ENCODE results near the gene GPR37L1. TPM values are rescaled to one million over a fixed set of nuclear protein-coding genes. Genes with fewer than 3 reads are reported as not detected.

Gene GPR37L1
- polyA plus RNA-seq, 1 donor from 2014 or later, result not detected

DNA sequence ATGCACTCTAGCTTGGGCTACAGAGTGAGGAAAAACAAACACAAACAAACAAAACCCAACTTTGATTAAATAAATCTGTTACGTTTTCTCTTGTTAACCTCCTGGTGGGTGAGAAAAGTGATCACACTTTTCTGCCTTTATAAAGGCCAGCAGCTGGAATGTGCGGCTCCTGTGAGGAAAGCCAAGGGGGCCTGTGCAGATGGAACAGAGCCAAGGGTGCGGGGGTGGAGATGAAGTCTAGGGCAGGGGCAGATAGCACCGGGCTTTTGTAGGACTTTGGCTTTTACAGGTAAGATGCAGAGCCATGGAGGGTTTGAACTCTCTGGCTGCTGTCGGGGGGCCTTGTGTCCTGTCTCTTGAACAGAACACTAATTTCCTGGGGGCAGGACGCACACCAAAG lies 40.7 kb upstream of the GPR37L1 start:
- no peaks in the 10 kb centered on the region for H3K79me2 ChIP-seq (replicated peaks; ENCODE audit: insufficient read depth, low read length)
- H3K9me3 ChIP-seq (ENCODE audit: low read length), result no peaks in the 10 kb centered on the region
- no peak overlapping the region for H3K4me3 ChIP-seq (ENCODE audit: low read length)
- H2AFZ ChIP-seq (ENCODE audit: low read depth, low read length), result no peak overlapping the region
- H3F3A ChIP-seq (ENCODE audit: insufficient read depth, low read length, poor library complexity, severe bottlenecking), result no peaks in the 10 kb centered on the region
- no peaks in the 10 kb centered on the region for H3K9me2 ChIP-seq (ENCODE audit: insufficient read depth, low read length)
- no peak overlapping the region for H3K4me2 ChIP-seq (ENCODE audit: low read length)
- H3K36me3 ChIP-seq (ENCODE audit: insufficient read depth, low read length), result no peaks in the 10 kb centered on the region
- TF ChIP-seq SMC3 (conservative IDR thresholded peaks at IDR 0.05; ENCODE audit: poor library complexity), result no peak
- no peak for TF ChIP-seq TAF1 (IDR thresholded peaks at IDR 0.05; ENCODE audit: low read depth)
- no peak for TF ChIP-seq POLR2AphosphoS5 (IDR thresholded peaks at IDR 0.05)
- no peak for TF ChIP-seq EP300 (conservative IDR thresholded peaks at IDR 0.05; ENCODE audit: poor library complexity, severe bottlenecking)
- TF ChIP-seq, protein P1, sequence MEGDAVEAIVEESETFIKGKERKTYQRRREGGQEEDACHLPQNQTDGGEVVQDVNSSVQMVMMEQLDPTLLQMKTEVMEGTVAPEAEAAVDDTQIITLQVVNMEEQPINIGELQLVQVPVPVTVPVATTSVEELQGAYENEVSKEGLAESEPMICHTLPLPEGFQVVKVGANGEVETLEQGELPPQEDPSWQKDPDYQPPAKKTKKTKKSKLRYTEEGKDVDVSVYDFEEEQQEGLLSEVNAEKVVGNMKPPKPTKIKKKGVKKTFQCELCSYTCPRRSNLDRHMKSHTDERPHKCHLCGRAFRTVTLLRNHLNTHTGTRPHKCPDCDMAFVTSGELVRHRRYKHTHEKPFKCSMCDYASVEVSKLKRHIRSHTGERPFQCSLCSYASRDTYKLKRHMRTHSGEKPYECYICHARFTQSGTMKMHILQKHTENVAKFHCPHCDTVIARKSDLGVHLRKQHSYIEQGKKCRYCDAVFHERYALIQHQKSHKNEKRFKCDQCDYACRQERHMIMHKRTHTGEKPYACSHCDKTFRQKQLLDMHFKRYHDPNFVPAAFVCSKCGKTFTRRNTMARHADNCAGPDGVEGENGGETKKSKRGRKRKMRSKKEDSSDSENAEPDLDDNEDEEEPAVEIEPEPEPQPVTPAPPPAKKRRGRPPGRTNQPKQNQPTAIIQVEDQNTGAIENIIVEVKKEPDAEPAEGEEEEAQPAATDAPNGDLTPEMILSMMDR (IDR thresholded peaks at IDR 0.05; ENCODE audit: poor library complexity, severe bottlenecking), result no peak
- TF ChIP-seq, protein P2, sequence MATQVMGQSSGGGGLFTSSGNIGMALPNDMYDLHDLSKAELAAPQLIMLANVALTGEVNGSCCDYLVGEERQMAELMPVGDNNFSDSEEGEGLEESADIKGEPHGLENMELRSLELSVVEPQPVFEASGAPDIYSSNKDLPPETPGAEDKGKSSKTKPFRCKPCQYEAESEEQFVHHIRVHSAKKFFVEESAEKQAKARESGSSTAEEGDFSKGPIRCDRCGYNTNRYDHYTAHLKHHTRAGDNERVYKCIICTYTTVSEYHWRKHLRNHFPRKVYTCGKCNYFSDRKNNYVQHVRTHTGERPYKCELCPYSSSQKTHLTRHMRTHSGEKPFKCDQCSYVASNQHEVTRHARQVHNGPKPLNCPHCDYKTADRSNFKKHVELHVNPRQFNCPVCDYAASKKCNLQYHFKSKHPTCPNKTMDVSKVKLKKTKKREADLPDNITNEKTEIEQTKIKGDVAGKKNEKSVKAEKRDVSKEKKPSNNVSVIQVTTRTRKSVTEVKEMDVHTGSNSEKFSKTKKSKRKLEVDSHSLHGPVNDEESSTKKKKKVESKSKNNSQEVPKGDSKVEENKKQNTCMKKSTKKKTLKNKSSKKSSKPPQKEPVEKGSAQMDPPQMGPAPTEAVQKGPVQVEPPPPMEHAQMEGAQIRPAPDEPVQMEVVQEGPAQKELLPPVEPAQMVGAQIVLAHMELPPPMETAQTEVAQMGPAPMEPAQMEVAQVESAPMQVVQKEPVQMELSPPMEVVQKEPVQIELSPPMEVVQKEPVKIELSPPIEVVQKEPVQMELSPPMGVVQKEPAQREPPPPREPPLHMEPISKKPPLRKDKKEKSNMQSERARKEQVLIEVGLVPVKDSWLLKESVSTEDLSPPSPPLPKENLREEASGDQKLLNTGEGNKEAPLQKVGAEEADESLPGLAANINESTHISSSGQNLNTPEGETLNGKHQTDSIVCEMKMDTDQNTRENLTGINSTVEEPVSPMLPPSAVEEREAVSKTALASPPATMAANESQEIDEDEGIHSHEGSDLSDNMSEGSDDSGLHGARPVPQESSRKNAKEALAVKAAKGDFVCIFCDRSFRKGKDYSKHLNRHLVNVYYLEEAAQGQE (IDR thresholded peaks at IDR 0.05; ENCODE audit: borderline replicate concordance), result no peak
- no peak for TF ChIP-seq RAD21 (conservative IDR thresholded peaks at IDR 0.05)
- no peak overlapping the region for H3K9ac ChIP-seq (ENCODE audit: low read length)
- no peak overlapping the region for H3K27ac ChIP-seq (ENCODE audit: low read length)
- H3K27me3 ChIP-seq (ENCODE audit: insufficient read depth, low read depth, low read length), result no peaks in the 10 kb centered on the region
- no peaks in the 10 kb centered on the region for H4K20me1 ChIP-seq (ENCODE audit: insufficient read depth)

DNA sequence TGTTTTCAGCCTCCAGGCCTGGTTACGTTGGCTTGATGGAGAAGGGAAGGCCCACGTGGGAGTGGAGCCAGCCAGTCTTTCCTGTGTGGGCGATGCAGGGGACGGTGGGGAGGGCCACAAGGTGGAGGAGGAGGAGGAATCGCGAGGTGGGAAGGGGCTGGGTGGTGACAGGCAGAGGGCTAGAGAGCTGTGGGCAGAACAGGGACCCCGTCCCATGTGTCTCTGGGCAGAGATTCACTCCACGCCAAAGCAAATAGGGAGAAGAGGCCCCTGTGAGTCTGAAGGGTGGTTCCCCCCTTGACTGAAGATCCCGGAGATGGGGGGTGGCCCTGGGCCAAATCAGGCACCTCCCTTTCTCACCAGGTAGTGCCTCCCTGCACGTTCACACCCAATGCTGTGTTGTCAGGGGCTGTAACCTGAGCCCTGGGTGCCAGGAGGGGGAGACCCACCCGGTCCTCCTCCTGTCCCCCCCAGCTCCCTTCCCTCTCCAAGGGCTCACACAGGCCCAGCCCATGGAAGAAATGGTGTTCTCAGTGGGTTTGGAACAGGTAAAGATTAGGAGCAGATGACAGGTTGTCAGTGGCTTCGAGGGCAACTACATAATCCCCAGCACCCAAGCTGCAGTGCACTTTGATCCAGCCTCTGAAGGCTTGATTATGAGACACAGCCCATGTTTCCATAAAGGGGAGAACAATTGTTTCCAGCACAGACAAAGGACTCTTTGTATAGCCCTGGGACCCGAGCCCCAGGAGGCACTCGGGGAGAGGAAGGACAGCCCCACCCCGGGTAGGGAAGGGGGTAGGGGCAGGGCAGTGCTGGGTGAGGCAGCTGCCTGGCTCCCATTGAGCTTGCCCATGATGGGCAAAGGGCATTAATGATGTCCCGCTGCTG lies 37.7 kb upstream of the GPR37L1 start:
- Histone ChIP-seq H3F3A (ENCODE audit: insufficient read depth, low read length, poor library complexity, severe bottlenecking) (no peaks in the 10 kb centered on the region), H3K9me2 (ENCODE audit: insufficient read depth, low read length) (no peaks in the 10 kb centered on the region), H3K27me3 (ENCODE audit: insufficient read depth, low read depth, low read length) (no peaks in the 10 kb centered on the region), H3K4me3 (ENCODE audit: low read length) (no peak overlapping the region), H3K27ac (ENCODE audit: low read length) (no peak overlapping the region), H3K79me2 (replicated peaks; ENCODE audit: insufficient read depth, low read length) (no peaks in the 10 kb centered on the region), H2AFZ (ENCODE audit: low read depth, low read length) (no peak overlapping the region), H3K9ac (ENCODE audit: low read length) (no peak overlapping the region), H3K36me3 (ENCODE audit: insufficient read depth, low read length) (no peaks in the 10 kb centered on the region), H3K9me3 (ENCODE audit: low read length) (no peaks in the 10 kb centered on the region), H3K4me2 (ENCODE audit: low read length) (no peak overlapping the region), H4K20me1 (ENCODE audit: insufficient read depth) (no peaks in the 10 kb centered on the region)
- TF ChIP-seq SMC3 (conservative IDR thresholded peaks at IDR 0.05; ENCODE audit: poor library complexity) (no peak), MXI1 (conservative IDR thresholded peaks at IDR 0.05; ENCODE audit: poor library complexity, severe bottlenecking) (no peak), TAF1 (IDR thresholded peaks at IDR 0.05; ENCODE audit: low read depth) (no peak), EP300 (conservative IDR thresholded peaks at IDR 0.05; ENCODE audit: poor library complexity, severe bottlenecking) (no peak), POLR2AphosphoS5 (IDR thresholded peaks at IDR 0.05) (no peak), RAD21 (conservative IDR thresholded peaks at IDR 0.05) (no peak), EZH2 (IDR thresholded peaks at IDR 0.05; ENCODE audit: borderline replicate concordance, insufficient read depth, low read length, poor library complexity, severe bottlenecking) (no peak)
- TF ChIP-seq, protein P1 (IDR thresholded peaks at IDR 0.05; ENCODE audit: poor library complexity, severe bottlenecking), result no peak
- TF ChIP-seq, protein P2 (IDR thresholded peaks at IDR 0.05; ENCODE audit: borderline replicate concordance), result no peak
